ENCODE data around the gene LTBP1.

LTBP1 gene

GRCh38 chr2:33277002-33277426, 330.3 kb downstream of the LTBP1 start:
- no peaks in the 10 kb centered on the region for H3K9me3 Mint-ChIP-seq (ENCODE audit: low read depth)
- H3K27me3 Mint-ChIP-seq = peaks cover 1% of the 10 kb centered on the region
- H3K4me3 Mint-ChIP-seq = no peak overlapping the region
- no peak overlapping the region for H3K27ac Mint-ChIP-seq
- no peaks in the 10 kb centered on the region for H3K4me1 Mint-ChIP-seq (ENCODE audit: low read depth)
- H3K36me3 Mint-ChIP-seq = no peaks in the 10 kb centered on the region

GRCh38 chr2:33278245-33278943, 331.6 kb downstream of the LTBP1 start:
- Mint-ChIP-seq H3K27me3 (peaks cover 1% of the 10 kb centered on the region), H3K27ac (no peak overlapping the region), H3K9me3 (ENCODE audit: low read depth) (no peaks in the 10 kb centered on the region), H3K36me3 (no peaks in the 10 kb centered on the region), H3K4me1 (ENCODE audit: low read depth) (no peaks in the 10 kb centered on the region), H3K4me3 (no peak overlapping the region)

DNA sequence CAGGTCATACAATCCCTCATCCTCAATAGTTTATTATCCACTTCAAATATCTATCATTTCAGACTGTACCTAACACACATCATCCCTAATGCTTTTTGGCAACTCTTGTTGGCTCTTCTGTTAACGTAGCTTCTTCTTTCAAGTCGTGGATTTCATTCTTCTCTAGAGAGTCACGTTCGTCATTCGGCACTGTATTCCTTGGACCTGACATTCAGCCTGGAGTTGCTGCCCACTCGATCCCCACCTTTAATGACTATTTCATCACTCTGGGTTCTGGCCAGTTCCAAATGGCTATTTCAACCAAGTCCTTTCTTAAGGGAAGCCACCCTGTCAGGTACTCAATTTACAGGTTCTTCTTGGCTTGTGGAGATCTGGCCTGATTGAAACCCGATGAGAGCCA, 337.5 kb downstream of the LTBP1 start:
- peaks cover 7% of the 10 kb centered on the region for H3K27me3 Mint-ChIP-seq
- H3K4me1 Mint-ChIP-seq (ENCODE audit: low read depth) = no peaks in the 10 kb centered on the region
- no peak overlapping the region for H3K4me3 Mint-ChIP-seq
- peaks cover 3% of the 10 kb centered on the region for H3K9me3 Mint-ChIP-seq (ENCODE audit: low read depth)
- no peaks in the 10 kb centered on the region for H3K36me3 Mint-ChIP-seq
- H3K27ac Mint-ChIP-seq = no peak overlapping the region

- H3K4me3 Mint-ChIP-seq = no peak overlapping the region
- no peaks in the 10 kb centered on the region for H3K36me3 Mint-ChIP-seq
- H3K4me1 Mint-ChIP-seq (ENCODE audit: low read depth) = no peaks in the 10 kb centered on the region
- H3K27ac Mint-ChIP-seq = no peak overlapping the region
- H3K9me3 Mint-ChIP-seq (ENCODE audit: low read depth) = peaks cover 3% of the 10 kb centered on the region
- peaks cover 7% of the 10 kb centered on the region for H3K27me3 Mint-ChIP-seq
Observed at GRCh38 chr2:33287507-33288005, 340.8 kb downstream of the LTBP1 start.

- Mint-ChIP-seq H3K9me3 (ENCODE audit: low read depth) (peaks cover 3% of the 10 kb centered on the region), H3K4me3 (no peak overlapping the region), H3K4me1 (ENCODE audit: low read depth) (no peaks in the 10 kb centered on the region), H3K27ac (no peak overlapping the region), H3K27me3 (peaks cover 7% of the 10 kb centered on the region), H3K36me3 (no peaks in the 10 kb centered on the region)
Observed at GRCh38 chr2:33288011-33288410, 341.3 kb downstream of the LTBP1 start.

DNA sequence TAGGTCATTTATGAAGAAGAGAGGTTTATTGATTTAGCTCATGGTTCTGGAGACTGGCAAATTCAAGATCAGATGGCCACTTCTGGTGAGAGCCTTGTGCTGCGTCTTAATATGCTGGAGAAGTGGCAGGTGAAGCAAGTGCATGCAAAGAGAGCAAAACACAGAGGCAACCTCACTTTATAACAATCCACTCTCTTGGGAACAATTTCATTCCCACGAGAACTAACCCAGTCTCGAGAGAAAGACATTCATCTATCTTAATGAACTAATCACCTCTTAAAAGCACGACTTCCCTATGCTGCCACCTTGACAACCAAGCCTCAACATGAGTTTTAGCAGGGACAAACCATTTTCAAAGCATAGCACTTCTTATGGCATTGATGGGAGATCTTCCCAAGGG, 343.2 kb downstream of the LTBP1 start:
- Mint-ChIP-seq H3K36me3 (no peaks in the 10 kb centered on the region), H3K27ac (no peak overlapping the region), H3K4me3 (no peak overlapping the region), H3K27me3 (peaks cover 9% of the 10 kb centered on the region), H3K4me1 (ENCODE audit: low read depth) (no peaks in the 10 kb centered on the region), H3K9me3 (ENCODE audit: low read depth) (peaks cover 3% of the 10 kb centered on the region)

DNA sequence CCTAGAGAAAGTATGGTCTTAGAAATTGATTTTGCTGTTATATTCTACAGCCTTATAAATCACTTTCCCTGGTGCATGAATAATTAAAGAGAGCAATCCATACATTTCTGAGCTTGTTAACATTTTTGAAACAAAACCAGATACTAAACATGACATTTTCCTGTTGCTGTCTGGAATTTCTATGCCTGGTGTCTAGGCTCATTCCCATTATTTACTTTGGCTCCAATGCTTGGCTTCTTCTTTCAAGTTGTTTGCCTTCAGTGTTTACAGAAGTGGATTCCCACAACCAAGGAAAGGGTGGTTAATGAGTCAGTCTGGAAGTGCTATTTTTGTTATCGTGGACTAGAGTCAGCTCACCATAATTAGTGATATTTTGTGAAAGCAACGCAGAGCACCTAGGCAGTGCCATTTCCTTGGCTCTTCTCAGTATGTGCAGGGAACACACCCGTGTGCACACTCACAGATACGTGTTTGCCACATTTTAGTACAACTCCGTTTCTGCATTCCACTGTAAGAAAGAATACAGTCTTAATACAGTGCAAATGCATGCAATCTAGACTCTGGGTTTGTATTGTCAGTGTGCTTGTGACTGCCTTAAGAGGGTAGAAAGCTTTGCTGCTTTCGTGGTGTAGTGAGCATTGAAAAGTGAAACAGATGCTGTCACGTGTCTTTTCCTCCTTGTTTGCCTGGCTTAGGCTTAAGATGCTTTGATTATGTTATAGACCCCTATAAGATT, 344.7 kb downstream of the LTBP1 start:
- Mint-ChIP-seq H3K36me3 (no peaks in the 10 kb centered on the region), H3K27ac (no peak overlapping the region), H3K4me3 (no peak overlapping the region), H3K27me3 (peaks cover 5% of the 10 kb centered on the region), H3K4me1 (ENCODE audit: low read depth) (no peaks in the 10 kb centered on the region), H3K9me3 (ENCODE audit: low read depth) (peaks cover 3% of the 10 kb centered on the region)

DNA sequence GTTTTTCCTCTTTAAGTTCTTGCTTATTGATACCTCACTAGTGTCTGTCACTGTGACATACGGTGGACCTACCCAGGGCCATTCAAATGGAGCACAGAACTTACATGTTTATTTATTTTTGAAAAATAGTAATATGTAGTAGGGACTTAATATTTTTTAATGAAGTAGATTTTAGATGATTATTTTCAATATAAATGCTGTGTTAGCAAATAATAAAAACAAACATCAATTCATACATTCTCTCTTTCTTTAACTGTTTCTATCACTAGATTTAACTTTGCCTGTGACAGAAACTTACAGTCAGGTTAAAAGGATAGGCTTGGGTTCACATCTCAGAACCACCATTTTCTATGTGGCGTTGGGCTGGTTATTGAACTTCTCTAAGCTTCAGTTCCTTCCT, 345.3 kb downstream of the LTBP1 start:
- H3K4me1 Mint-ChIP-seq (ENCODE audit: low read depth) = no peaks in the 10 kb centered on the region
- no peaks in the 10 kb centered on the region for H3K36me3 Mint-ChIP-seq
- peaks cover 5% of the 10 kb centered on the region for H3K27me3 Mint-ChIP-seq
- H3K4me3 Mint-ChIP-seq = no peak overlapping the region
- peaks cover 3% of the 10 kb centered on the region for H3K9me3 Mint-ChIP-seq (ENCODE audit: low read depth)
- no peak overlapping the region for H3K27ac Mint-ChIP-seq

DNA sequence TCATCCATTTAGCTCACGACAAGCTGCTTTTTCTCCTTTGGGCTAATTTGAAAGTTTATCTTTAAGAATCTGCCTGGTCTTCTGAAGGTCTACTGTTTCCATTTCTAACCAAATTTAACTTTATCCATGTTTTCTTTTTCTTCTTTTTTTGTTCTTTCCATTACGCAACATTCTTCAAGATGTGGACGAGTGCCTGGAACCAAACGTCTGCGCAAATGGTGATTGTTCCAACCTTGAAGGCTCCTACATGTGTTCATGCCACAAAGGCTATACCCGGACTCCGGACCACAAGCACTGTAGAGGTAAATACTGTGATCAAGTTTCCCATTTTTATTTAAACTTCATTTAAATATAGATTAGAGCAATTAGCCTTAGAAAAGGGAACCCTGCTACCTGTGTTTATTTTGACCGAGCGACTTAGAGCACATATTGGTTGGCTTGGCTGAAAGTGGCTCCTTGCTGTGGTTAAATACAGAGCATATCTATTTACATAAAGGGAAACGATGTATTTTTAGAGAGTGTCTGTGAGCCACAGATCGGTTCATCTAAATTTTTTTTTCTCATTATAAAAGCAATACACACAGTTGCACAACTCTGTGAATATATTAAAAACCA, 346.3 kb downstream of the LTBP1 start:
- H3K36me3 Mint-ChIP-seq = no peaks in the 10 kb centered on the region
- H3K27ac Mint-ChIP-seq = no peak overlapping the region
- no peak overlapping the region for H3K4me3 Mint-ChIP-seq
- peaks cover 6% of the 10 kb centered on the region for H3K27me3 Mint-ChIP-seq
- peaks cover 3% of the 10 kb centered on the region for H3K9me3 Mint-ChIP-seq (ENCODE audit: low read depth)
- no peaks in the 10 kb centered on the region for H3K4me1 Mint-ChIP-seq (ENCODE audit: low read depth)

DNA sequence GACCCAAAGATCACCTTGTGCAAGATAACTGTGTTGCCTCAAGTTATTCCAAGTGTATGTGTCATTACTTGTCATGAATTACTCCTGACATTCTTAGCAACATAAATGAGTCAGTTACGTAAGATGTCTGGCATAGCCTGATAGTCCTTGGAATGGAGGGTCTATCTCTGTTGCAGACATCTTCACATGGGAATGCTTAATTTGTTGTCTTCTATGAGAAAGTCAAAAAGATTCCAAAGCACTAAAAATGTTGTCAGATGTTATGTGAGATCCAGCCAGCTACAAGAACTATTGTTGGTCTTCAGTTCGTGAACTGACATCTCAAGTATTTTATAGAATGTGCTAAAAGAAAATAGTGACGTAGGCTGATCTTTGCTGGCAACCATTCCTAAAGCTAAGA, 351.5 kb downstream of the LTBP1 start:
- Mint-ChIP-seq H3K4me1 (ENCODE audit: low read depth) (no peaks in the 10 kb centered on the region), H3K27ac (no peak overlapping the region), H3K27me3 (peaks cover 3% of the 10 kb centered on the region), H3K9me3 (ENCODE audit: low read depth) (no peaks in the 10 kb centered on the region), H3K4me3 (no peak overlapping the region), H3K36me3 (no peaks in the 10 kb centered on the region)

- Mint-ChIP-seq H3K9me3 (ENCODE audit: low read depth) (no peaks in the 10 kb centered on the region), H3K4me1 (ENCODE audit: low read depth) (no peaks in the 10 kb centered on the region), H3K27me3 (peaks cover 2% of the 10 kb centered on the region), H3K4me3 (no peak overlapping the region), H3K36me3 (no peaks in the 10 kb centered on the region), H3K27ac (no peak overlapping the region)
Observed at GRCh38 chr2:33301355-33301754, 354.6 kb downstream of the LTBP1 start.

DNA sequence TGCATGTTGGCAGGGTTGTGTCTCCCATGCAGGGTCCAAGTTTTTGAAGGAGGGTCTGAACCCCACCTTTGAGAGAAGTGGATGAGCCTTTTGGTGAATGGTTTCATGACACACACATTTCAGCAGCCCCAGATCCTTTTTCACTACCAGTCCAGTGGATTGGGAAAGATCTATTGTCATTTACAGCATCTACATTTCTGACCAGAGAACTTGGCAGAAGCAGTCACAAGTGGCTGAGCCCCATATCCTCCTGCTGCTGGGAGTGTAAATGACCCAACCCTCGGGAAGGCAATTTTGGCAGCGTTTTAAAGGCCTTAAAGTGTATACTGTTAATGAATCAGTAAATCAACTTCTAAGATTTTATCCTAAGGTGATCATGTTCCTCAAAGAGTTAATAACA, 355.6 kb downstream of the LTBP1 start:
- Mint-ChIP-seq H3K4me3 (no peak overlapping the region), H3K36me3 (no peaks in the 10 kb centered on the region), H3K27me3 (peaks cover 2% of the 10 kb centered on the region), H3K9me3 (ENCODE audit: low read depth) (no peaks in the 10 kb centered on the region), H3K4me1 (ENCODE audit: low read depth) (no peaks in the 10 kb centered on the region), H3K27ac (no peak overlapping the region)

DNA sequence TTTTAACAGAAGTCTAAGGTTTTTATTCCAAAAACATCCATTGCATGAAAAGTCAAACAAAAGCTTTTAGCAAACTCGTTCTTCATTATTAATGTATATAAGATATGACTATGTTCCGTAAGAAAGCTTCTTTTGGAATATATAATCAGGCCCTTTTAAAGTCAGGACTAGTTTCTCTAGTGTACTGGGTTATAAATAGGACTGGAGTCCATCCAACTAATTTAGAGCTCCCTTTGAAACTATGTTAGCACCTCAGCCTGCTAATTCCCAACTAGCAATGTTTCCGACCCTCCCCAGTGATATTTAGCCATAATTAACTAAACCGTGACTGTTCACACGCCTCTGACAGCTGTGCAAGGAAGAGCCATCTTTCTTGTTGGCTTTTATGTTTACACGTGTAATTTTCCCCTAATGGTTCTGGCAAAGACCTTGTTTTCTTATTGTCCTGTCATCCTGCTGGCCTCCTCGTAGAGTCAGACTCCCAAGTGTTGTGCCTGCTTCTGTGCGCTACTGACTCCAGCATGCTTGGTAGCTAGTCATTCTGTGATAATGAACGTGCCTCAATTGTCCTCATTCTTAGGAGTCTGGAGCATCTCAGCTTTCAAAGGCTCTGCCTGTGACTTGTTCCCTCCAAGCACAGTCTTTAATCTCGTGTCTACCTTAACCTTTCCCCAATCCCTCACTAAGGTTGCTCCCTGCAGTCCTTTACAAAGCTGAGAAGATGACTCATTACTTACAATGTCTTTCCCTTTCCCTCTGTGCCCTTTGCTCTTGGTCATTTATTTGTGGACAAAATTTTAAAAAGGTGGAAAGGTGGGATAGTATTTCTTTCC, 357.5 kb downstream of the LTBP1 start:
- no peaks in the 10 kb centered on the region for H3K27me3 Mint-ChIP-seq
- H3K4me1 Mint-ChIP-seq (ENCODE audit: low read depth) = no peaks in the 10 kb centered on the region
- no peak overlapping the region for H3K4me3 Mint-ChIP-seq
- no peak overlapping the region for H3K27ac Mint-ChIP-seq
- no peaks in the 10 kb centered on the region for H3K9me3 Mint-ChIP-seq (ENCODE audit: low read depth)
- H3K36me3 Mint-ChIP-seq = no peaks in the 10 kb centered on the region

GRCh38 chr2:33307659-33308270, 361.0 kb downstream of the LTBP1 start:
- Mint-ChIP-seq H3K36me3 (no peaks in the 10 kb centered on the region), H3K4me3 (no peak overlapping the region), H3K27me3 (peaks cover 4% of the 10 kb centered on the region), H3K9me3 (ENCODE audit: low read depth) (no peaks in the 10 kb centered on the region), H3K27ac (no peak overlapping the region), H3K4me1 (ENCODE audit: low read depth) (no peaks in the 10 kb centered on the region)

Measured in activated naive CD8-positive, alpha-beta T cell (primary cell).